HCT116 (cell line): Measurements from ENCODE around the gene AFF1. TPM values are rescaled to one million over a fixed set of nuclear protein-coding genes. Genes with fewer than 3 reads are reported as not detected.

Experiments
- ATAC-seq: fragments of 200-7000 bp; cut with Tn5 transposase; 2 replicates; pipeline ENCODE4 v1.9.1; 2020; ENCODE audit warnings: mild to moderate bottlenecking, moderate library complexity
- BruUV-seq: library from RNA; stranded (reverse); fragments of 400-500 nt; replicated peaks from 2 replicates; lab custom pipeline; 2021; lab: Mats Ljungman, UMichigan
- CTCF ChIA-PET: fragments of 300-600 bp; sonication (Branson Sonifier 250); formaldehyde crosslinking; loops from one replicate; lab custom pipeline; 2021; ENCODE audit warnings: antibody characterized with exemption; lab: Charles Lee
- POLR2A ChIA-PET: fragments of 300-600, 350-600 bp; sonication (Branson Sonifier 250); formaldehyde crosslinking; loops from one replicate; lab custom pipeline; 2021; ENCODE audit warnings: antibody characterized with exemption; lab: Charles Lee
- RAD21 ChIA-PET, 2 experiments: fragments of 300-600 bp; sonication (Branson Sonifier 250); formaldehyde crosslinking; loops; one replicate each; lab custom pipeline; 2023; ENCODE audit warnings: low total read pairs in 2 of 2; ENCODE audit not compliant: uncharacterized antibody in 2 of 2, unreplicated experiment in 2 of 2, low non-redundant PET in 1 of 2; lab: Charles Lee
- DNase-seq: peaks from one replicate; pipeline ENCODE4 v3.0.0-alpha.2; 2010; ENCODE audit warnings: low read depth, low spot score
- H2AFZ ChIP-seq: fragments of 200-600 bp; shearing (Covaris generic), sonication (generic); 2 replicates; pipeline ENCODE4 v1.6.1; 2017; ENCODE audit warnings: low read depth, mixed run types, mixed read lengths, antibody characterized with exemption, low read length; ENCODE audit not compliant: poor library complexity, severe bottlenecking
- H3K27ac ChIP-seq: 2 replicates; pipeline ENCODE4 v1.5.1; 2012; ENCODE audit warnings: low read depth, low read length
- H3K27me3 ChIP-seq: fragments of 200-600 bp; sonication (generic); 2 replicates; pipeline ENCODE4 v1.6.1; 2016; ENCODE audit warnings: mixed run types, low read length, mixed read lengths; ENCODE audit not compliant: insufficient read depth
- H3K36me3 ChIP-seq, 2 experiments: fragments of 200-500 bp in 1 of 2; fragments of 200-600 bp in 1 of 2; sonication (Bioruptor generic) in 1 of 2; sonication (generic) in 1 of 2; 2 replicates each; pipeline versions ENCODE4 v1.5.1 to v1.6.1; 2014 to 2016; ENCODE audit warnings: low read length in 2 of 2, inconsistent platforms in 1 of 2, mixed read lengths in 1 of 2, mixed run types in 1 of 2; ENCODE audit not compliant: insufficient read depth in 2 of 2, control insufficient read depth in 1 of 2
- H3K4me1 ChIP-seq, 2 experiments: fragments of 200-600 bp in 1 of 2; sonication (generic) in 1 of 2; 2 replicates each; pipeline versions ENCODE4 v1.5.1 to v1.6.1; 2012 to 2017; ENCODE audit warnings: low read length in 2 of 2, inconsistent platforms in 1 of 2, mild to moderate bottlenecking in 1 of 2, mixed read lengths in 1 of 2, mixed run types in 1 of 2, moderate library complexity in 1 of 2; ENCODE audit not compliant: insufficient read depth in 2 of 2, control insufficient read depth in 1 of 2
- H3K4me2 ChIP-seq: fragments of 200-600 bp; sonication (generic); 2 replicates; pipeline ENCODE4 v1.6.1; 2017; ENCODE audit warnings: mixed run types, low read length, mixed read lengths
- H3K4me3 ChIP-seq, 2 experiments: fragments of 200-600 bp in 1 of 2; sonication (generic) in 1 of 2; replicated peaks in 1 of 2; 2 replicates each; pipeline ENCODE4 v1.5.1; 2011 to 2016; ENCODE audit warnings: low read length in 2 of 2, control low read depth in 1 of 2, low read depth in 1 of 2, mild to moderate bottlenecking in 1 of 2, mixed read lengths in 1 of 2, mixed run types in 1 of 2
- H3K79me2 ChIP-seq: fragments of 200-600 bp; sonication (generic); 2 replicates; pipeline ENCODE4 v1.6.1; 2017; ENCODE audit warnings: mild to moderate bottlenecking, mixed run types, low read length, moderate library complexity, mixed read lengths; ENCODE audit not compliant: insufficient read depth
- H3K9ac ChIP-seq: fragments of 200-600 bp; sonication (generic); 2 replicates; pipeline ENCODE4 v1.6.1; 2016; ENCODE audit warnings: low read length, mixed read lengths
- H3K9me2 ChIP-seq: fragments of 200-600 bp; sonication (generic), shearing (Covaris generic); 2 replicates; pipeline ENCODE4 v1.6.1; 2017; ENCODE audit warnings: mixed run types, mild to moderate bottlenecking, moderate library complexity; ENCODE audit not compliant: insufficient read depth
- H3K9me3 ChIP-seq, 2 experiments: fragments of 200-500 bp in 1 of 2; fragments of 200-600 bp in 1 of 2; sonication (Bioruptor generic) in 1 of 2; sonication (generic) in 1 of 2; 2 replicates each; pipeline ENCODE4 v1.6.1; 2014 to 2017; ENCODE audit warnings: low read length in 2 of 2, mixed read lengths in 2 of 2, inconsistent platforms in 1 of 2, low read depth in 1 of 2, mild to moderate bottlenecking in 1 of 2, mixed run types in 1 of 2, moderate library complexity in 1 of 2; ENCODE audit not compliant: control insufficient read depth in 1 of 2, insufficient read depth in 1 of 2
- H4K20me1 ChIP-seq: fragments of 200-600 bp; sonication (generic), shearing (Covaris generic); 2 replicates; pipeline ENCODE4 v1.6.1; 2017; ENCODE audit warnings: mixed run types, mild to moderate bottlenecking, moderate library complexity; ENCODE audit not compliant: insufficient read depth
- EGR1 ChIP-seq: IDR thresholded peaks from 2 replicates; pipeline ENCODE4 v1.6.1; 2012; ENCODE audit warnings: low read depth
- ELF1 ChIP-seq: IDR thresholded peaks from 2 replicates; pipeline ENCODE4 v1.6.1; 2012; ENCODE audit warnings: low read depth, borderline replicate concordance
- EZH2 ChIP-seq: fragments of 200-600 bp; sonication (generic); IDR thresholded peaks from 2 replicates; pipeline ENCODE4 v1.6.1; 2017; ENCODE audit warnings: antibody characterized with exemption, mixed run types
- FOSL1 ChIP-seq: IDR thresholded peaks from 2 replicates; pipeline ENCODE4 v1.6.1; 2012; ENCODE audit warnings: low read depth
- POLR2A ChIP-seq: IDR thresholded peaks from 2 replicates; pipeline ENCODE4 v1.7.0; 2011; ENCODE audit warnings: borderline replicate concordance; ENCODE audit not compliant: insufficient read depth, insufficient read length; ENCODE audit errors: extremely low read depth
- POLR2AphosphoS5 ChIP-seq: IDR thresholded peaks from 2 replicates; pipeline ENCODE4 v1.6.1; 2011; ENCODE audit warnings: mild to moderate bottlenecking, low read depth, low read length, moderate library complexity
- RAD21 ChIP-seq: IDR thresholded peaks from 2 replicates; pipeline ENCODE4 v1.6.1; 2012; ENCODE audit warnings: low read depth, mild to moderate bottlenecking
- SIN3A ChIP-seq: IDR thresholded peaks from 2 replicates; pipeline ENCODE4 v1.6.1; 2012; ENCODE audit warnings: low read depth
- SRF ChIP-seq: IDR thresholded peaks from 2 replicates; pipeline ENCODE4 v1.6.1; 2012; ENCODE audit warnings: low read depth
- TCF7L2 ChIP-seq: IDR thresholded peaks from 2 replicates; pipeline ENCODE4 v1.7.0; 2011; ENCODE audit warnings: borderline replicate concordance, inconsistent platforms; ENCODE audit not compliant: insufficient read depth, insufficient read length; ENCODE audit errors: extremely low read depth
- YY1 ChIP-seq: IDR thresholded peaks from 2 replicates; pipeline ENCODE4 v1.6.1; 2011; ENCODE audit warnings: low read length, low read depth, moderate library complexity, mild to moderate bottlenecking; ENCODE audit not compliant: insufficient replicate concordance; ENCODE audit errors: extremely low read depth
- ZFX ChIP-seq: fragments of 450-650 bp; IDR thresholded peaks from 2 replicates; pipeline ENCODE4 v1.6.1; 2017
- intact Hi-C: fragments of 100-400 bp; cut with micrococcal nuclease; formaldehyde crosslinking; loops from 2 replicates; pipeline ENCODE4 v1.10.0; 2022
- total RNA-seq: library from RNA; stranded (reverse); gene quantifications from one replicate; pipeline ENCODE4 v1.2.1, GENCODE V29; 2021; ENCODE audit not compliant: unreplicated experiment
- TF ChIP-seq, protein P1 (sequence below): IDR thresholded peaks from 2 replicates; pipeline ENCODE4 v1.6.1; 2012
- TF ChIP-seq, protein P2 (sequence below): IDR thresholded peaks from 2 replicates; pipeline ENCODE4 v1.6.1; 2012; ENCODE audit warnings: low read depth

Gene AFF1
- total RNA-seq, 1 experiment from 2014 or later = 43.1 TPM

DNA sequence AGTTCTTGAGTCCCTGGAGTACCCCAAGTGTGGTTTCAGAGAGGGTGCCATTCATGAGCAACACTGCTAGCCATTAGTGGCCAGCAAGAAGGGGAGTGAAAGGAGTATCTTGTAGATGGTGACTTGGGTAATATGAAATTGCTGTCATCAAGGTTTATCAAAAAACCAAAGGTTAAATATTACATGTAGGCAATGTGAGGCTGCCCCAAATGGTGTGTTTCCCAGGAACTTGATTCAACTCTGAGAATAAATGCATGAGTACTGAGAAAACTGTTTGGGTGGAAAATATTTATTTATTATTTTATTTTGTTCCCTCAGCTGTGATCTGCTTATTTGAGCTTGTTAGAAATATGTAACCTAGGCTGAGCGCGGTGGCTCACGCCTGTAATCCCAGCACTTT is 55.7 kb downstream of the AFF1 start:
- Histone ChIP-seq H3K4me3 (no peak overlapping the region), H3K9me3 (no peaks in the 10 kb centered on the region), H3K9me2 (no peaks in the 10 kb centered on the region), H3K9ac (no peak overlapping the region), H3K79me2 (no peaks in the 10 kb centered on the region), H2AFZ (no peak overlapping the region), H3K4me2 (no peak overlapping the region), H3K27me3 (no peaks in the 10 kb centered on the region), H3K36me3 (no peaks in the 10 kb centered on the region), H3K4me1 (no peaks in the 10 kb centered on the region), H3K27ac (no peak overlapping the region), H4K20me1 (no peaks in the 10 kb centered on the region)
- RAD21 ChIA-PET = no interaction called here
- CTCF ChIA-PET = no interaction called here
- no peak for ATAC-seq
- intact Hi-C loops = no loop called here
- no TSS peak for BruUV-seq
- POLR2A ChIA-PET = no interaction called here
- TF ChIP-seq, protein P1, sequence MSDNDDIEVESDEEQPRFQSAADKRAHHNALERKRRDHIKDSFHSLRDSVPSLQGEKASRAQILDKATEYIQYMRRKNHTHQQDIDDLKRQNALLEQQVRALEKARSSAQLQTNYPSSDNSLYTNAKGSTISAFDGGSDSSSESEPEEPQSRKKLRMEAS = no peak
- TF ChIP-seq POLR2A = no peak
- TF ChIP-seq ZFX = no peak
- TF ChIP-seq TCF7L2 = no peak
- no peak for TF ChIP-seq POLR2AphosphoS5
- DNase-seq = no peak

DNA sequence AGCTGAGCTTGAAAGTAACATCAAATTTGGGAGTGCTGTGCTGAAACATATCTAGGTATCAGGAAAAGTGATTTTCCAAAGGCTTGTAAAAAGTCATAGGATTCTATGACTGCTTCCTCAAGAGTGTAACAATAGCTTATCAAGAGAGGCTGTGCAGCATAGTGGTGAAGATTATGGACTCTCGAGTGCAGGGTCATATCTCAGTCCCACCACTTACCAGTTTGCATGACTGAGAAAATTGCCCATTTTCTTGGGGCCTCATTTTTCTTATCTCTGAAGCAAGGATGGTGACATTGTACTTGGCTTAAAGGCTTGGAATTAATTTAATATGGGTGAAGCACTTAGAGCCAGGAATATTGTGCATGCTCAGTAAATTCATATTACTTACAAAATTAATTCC is 57.2 kb downstream of the AFF1 start:
- POLR2A ChIA-PET = no interaction called here
- H3K4me3 ChIP-seq = no peak overlapping the region
- TF ChIP-seq ELF1 = no peak
- TF ChIP-seq YY1 = no peak
- TF ChIP-seq RAD21 = no peak
- no peak for TF ChIP-seq POLR2A
- TF ChIP-seq, protein P1 = no peak
- no peak for TF ChIP-seq EZH2
- TF ChIP-seq SIN3A = no peak
- TF ChIP-seq FOSL1 = no peak
- TF ChIP-seq EGR1 = no peak
- TF ChIP-seq, protein P2, sequence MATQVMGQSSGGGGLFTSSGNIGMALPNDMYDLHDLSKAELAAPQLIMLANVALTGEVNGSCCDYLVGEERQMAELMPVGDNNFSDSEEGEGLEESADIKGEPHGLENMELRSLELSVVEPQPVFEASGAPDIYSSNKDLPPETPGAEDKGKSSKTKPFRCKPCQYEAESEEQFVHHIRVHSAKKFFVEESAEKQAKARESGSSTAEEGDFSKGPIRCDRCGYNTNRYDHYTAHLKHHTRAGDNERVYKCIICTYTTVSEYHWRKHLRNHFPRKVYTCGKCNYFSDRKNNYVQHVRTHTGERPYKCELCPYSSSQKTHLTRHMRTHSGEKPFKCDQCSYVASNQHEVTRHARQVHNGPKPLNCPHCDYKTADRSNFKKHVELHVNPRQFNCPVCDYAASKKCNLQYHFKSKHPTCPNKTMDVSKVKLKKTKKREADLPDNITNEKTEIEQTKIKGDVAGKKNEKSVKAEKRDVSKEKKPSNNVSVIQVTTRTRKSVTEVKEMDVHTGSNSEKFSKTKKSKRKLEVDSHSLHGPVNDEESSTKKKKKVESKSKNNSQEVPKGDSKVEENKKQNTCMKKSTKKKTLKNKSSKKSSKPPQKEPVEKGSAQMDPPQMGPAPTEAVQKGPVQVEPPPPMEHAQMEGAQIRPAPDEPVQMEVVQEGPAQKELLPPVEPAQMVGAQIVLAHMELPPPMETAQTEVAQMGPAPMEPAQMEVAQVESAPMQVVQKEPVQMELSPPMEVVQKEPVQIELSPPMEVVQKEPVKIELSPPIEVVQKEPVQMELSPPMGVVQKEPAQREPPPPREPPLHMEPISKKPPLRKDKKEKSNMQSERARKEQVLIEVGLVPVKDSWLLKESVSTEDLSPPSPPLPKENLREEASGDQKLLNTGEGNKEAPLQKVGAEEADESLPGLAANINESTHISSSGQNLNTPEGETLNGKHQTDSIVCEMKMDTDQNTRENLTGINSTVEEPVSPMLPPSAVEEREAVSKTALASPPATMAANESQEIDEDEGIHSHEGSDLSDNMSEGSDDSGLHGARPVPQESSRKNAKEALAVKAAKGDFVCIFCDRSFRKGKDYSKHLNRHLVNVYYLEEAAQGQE = no peak
- no peak for TF ChIP-seq SRF
- TF ChIP-seq, all 23 proteins: peak for 0
- Histone ChIP-seq H3K36me3 (no peaks in the 10 kb centered on the region), H3K79me2 (no peaks in the 10 kb centered on the region), H3K9me2 (no peaks in the 10 kb centered on the region), H3K9ac (no peak overlapping the region), H3K27me3 (no peaks in the 10 kb centered on the region), H3K4me2 (no peak overlapping the region), H4K20me1 (no peaks in the 10 kb centered on the region), H3K9me3 (no peaks in the 10 kb centered on the region), H2AFZ (no peak overlapping the region), H3K27ac (no peak overlapping the region), H3K4me1 (no peaks in the 10 kb centered on the region)
- BruUV-seq = no TSS peak
- intact Hi-C loops = no loop called here
- ChIA-PET RAD21 (no interaction called here), CTCF (no interaction called here)
- ATAC-seq (no peak), DNase-seq (no peak)
